ENCODE data around the gene GATB.
"Not testable (repeated sequence)": the region's sequence is repeated elsewhere in the genome, so short reads cannot be mapped to it uniquely, and the experiment has no call there.

GATB gene

DNA sequence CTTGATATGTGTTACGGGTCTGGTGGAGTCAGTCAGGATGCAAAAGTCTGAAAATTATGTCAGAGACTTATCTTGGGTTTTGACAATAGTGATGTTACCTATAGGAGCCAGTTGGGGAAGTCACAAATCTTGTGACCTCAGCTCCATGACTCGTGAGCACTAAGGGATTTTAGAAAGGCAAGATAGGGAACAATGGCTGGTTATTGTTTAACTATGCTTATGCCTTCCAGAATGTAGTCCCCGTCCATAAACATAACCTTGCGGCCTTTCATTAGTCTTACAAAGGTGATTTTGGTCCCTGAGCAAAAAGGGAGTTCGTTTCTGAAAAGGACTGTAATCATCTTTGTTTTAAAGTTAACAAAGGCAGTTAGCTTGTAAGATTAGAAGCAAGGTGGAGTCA lies 23.9 kb upstream of the GATB start:
- DNase-seq = no peak

DNA sequence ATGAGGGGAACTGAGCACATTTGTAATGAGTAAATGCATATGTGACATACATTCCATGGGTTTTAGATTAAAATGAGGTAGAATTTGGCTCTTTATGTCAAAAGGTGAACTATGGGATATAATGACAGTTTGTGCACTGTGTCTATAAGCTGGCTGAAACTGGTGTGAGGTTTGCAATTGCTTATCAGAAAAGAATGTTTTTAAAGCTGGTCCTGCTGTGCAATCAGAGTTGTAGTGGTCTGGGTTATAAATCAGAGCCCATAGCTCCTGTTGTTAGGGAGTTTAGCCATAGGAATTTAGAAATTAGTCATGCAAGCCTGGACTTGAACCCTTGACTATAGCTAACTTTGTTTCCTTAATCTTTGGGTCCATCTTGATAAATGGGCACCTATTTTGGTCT lies 23.1 kb upstream of the GATB start:
- DNase-seq = no peak

DNA sequence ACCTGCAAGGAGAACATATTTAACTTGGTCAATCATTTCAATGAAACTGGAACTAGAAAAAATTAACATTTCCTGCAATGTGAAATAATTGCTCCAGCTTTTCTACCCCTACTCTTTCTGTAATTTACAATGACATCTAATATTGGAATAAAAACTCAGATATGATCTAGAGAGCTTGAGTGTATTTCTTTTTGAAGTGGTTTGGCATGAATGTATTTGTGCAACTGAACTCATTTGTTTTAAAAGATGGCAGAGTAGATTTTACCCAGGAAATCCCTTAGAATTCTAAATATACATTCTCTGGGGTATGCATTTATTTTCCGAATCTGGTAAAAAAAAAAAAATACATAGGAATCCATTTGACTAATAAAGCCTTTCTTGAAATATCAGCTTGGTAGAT lies 21.5 kb upstream of the GATB start:
- no peak for DNase-seq

DNA sequence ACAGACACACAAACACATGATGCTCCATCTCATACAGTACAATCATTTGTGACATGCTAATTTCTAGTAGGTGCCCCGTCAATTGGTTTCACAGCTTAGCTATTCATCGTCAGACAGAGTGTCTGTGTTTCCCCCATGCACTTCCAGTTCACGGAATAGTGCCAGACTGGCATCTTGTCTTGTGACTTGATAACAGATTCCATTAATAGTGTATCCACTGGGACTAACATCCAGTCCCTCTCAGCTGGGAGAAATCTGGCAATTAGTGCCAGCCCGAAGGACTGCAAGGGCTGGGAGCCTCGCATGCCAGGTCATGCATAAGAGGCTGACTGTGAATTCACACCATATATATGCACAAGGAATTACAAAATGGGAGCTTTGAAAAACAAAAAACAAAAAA lies 20.2 kb upstream of the GATB start:
- no peak for DNase-seq

DNA sequence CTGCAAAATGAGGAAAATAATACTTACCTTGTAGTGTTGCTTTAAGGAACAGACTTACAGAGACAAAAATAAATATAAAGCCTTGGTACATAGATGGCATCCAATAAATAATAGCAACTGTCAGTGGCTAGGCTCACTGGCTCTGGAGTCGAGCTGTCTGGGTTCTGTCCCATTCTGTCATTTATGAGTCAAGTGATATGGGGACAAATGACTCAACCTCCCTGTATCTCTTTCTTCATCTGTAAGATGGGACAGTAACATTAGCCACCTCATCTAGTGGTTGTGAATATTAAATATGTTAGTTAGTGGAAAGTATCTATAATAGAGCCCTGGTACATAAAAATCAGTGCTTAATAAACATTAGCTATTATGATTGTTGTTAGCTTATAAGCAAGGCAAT lies 16.7 kb upstream of the GATB start:
- DNase-seq = no peak

DNA sequence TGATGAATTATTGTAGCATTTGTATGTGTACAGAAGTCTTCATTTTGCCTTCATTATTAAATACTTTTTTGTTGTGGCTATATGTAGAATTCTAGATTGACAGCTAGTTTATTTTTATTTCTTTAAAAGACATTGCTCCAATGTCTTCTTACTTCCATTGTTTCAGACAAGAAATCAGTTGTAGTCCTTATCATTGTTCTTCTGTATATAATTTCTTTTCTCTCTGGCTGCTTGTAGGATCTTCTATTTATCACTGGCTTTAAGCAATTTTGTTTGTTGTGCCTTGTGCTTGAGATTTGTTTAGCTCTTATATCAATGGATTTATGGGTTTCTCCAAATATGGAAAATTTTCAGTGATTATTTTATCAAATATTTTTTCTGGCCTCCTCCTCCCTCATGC lies 13.5 kb upstream of the GATB start:
- no peak for DNase-seq

DNA sequence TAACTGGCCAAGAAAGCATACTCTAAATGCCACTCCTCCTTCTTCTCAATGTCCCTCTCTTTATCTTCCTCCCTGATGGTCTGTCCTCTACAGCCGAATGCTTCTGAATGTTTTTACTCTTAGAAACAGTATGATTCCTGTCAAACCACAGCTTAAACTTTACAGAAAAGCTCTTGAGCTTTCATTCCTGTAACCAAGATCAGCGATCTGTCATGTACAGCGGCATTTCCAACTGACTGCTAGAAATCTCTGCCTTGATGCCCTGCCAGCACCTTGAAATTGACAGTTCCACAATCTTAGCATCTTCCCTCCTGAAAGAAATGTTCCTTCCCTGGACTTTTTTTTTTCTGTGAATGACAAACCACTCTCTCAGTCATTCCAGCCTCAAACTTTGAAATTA lies 11.5 kb upstream of the GATB start:
- no peak for DNase-seq

DNA sequence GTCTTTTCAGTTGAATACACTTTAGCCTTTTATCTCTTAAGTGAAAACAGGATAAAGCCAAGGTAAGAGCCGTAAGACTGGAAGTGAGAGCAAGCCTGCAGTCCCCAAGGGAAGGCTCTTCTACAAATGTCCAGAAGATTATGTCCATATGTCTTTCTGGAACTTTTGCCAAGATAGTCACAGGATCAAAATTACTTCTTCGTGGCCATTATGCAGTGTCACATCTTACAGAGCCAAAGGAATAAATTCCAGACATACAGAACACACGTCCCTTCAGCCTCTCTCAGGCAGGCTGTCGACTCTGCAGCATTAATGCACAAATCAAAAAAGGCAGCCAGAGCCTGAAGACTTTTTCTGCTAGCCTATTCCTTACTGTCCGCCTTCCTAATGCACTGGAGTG lies 10.9 kb upstream of the GATB start:
- DNase-seq = no peak

DNA sequence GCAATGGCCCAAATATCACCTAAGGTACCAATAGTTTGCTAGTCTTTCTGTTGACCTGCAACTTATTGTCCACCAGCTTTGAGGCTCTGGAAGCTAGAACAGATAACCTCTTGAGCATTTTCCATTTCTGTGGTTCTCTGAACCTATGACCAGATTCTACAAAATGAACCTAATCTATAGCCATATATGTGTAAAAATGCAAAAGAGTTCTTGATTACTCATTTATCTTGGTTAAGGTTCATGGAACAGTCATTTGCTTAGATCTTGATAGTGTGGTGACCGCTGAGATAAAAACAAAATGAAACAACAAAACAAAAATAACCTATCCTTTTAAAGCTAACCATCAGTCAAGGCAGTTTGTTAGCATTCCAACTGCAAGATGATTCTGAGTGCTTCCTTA lies 9.3 kb upstream of the GATB start:
- DNase-seq = no peak

DNA sequence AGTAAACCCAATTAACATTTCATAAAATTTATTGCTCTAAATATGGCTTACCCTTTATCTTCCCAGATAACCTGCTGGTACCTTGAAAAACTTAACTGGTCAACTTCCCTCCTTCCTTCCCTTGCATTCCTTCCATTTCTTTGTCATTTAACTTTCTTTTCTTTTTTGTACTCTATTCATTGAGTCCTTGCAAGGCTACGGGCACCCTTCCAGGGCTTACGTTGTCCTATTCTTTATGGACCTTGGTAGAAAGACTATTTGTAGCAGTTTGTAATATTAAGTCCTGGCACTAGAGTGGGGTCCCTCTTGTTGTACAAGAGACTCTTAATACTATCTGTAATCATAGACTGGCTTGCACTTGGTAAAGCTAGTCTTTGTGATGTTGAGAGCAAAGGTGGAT lies 8.0 kb upstream of the GATB start:
- DNase-seq = no peak

DNA sequence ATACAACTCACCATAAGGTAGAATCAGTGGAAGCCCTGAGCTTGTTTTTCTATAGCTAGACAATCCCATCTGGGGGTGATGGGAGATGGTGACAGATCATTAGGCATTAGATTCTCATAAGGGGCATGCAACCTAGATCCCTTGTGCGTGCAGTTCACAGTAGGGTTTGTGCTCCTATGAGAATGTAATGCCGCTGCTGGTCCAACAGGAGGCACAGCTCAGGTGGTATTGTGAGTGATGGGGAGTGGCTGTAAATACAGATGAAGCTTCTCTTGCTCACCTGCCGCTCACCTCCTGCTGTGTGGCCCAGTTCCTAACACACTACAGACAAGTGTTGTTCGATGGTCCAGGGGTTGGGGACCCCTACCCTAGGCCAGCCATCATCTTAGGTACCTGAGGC lies 5.9 kb upstream of the GATB start:
- DNase-seq = no peak

DNA sequence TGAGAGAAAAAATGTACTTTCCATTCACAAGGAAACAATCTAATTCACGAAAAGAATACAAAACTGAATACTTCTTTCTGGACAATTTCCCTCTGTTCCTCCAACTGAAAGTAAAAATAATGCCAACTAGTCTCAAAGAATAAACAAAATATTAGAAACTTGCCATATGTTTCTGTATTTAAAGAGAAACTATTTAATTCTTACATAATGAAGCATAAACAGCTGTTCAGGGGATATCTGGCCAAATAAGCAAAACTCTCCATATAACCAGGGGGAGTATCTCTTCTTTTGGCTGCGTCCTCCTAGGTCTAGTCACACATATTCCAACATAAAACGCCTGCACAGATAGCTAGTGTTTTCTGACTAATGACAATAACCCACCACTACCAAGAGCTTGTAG lies 805 bp downstream of the GATB start:
- DNase-seq = no peak

DNA sequence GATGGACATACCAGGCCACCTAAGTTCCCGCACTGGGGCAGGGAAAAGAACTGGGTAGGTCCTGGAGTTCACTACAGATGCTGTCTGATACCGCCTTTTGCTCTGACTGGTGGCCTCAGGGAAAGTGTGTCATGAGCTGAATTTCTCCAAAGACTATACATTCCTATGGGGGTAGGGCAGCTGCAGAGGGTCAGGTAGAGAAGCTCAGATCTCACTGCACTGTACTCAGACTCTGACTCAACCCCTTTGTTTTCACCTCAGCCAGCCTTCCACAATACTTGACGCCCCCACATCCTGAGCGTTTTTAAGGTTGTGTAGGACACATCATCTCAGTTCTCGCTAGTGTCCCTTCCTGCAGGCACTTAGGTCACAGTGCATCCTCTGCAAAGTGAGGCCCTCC lies 7.8 kb downstream of the GATB start:
- DNase-seq = no peak

DNA sequence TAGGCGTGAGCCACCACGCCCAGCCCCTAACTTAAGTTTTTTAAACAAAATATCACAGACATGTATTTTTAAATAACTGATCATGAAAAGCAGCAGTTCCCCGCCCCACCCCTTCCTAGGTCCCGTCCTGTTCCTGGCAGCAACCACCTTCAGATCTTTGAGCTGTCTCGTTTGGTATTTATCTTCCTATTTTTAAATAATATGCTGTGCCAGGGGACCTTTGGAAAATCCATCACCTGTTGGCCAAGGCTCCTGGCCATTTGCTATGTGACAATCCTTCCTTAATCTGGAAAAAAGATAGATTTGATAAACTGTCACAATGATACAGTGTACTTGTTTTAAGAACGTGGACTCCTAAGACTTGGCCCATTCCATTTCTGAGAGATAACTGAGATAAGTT lies 10.7 kb downstream of the GATB start:
- no peak for DNase-seq

DNA sequence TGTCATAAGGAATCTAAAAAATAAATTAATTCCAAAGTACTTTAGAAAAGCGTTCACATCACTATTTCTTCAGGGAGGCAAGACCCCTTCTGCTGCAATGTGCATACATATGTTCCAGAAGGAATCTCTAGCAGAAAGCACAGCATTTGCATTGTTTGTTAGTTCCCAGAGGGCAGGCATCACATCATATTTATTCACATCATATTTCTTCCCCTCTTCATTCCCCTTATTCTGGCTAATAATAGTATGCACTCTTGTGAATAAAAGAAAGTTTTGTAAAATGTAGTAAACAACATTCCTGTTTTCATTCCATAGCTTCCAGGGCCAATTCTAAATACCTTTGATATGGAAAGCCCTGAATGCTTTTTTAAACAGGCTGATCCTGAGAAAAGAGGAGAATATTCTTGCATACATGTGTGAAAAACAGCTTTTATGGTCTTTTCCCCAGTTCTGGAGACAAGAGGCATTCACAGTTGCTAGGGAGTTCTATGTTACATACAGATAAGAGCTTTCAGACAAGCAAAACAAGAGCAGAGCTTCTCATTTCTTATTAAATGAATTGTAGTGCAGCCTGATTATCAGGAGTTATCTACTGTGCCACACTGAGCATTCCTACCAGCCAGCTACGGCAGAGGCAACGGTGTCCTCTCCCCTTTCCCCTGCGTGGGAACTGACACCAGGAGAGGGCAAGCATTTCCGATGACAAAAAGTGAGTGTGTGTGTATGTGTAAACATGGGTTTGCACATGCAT lies 15.2 kb downstream of the GATB start:
- DNase-seq = no peak

DNA sequence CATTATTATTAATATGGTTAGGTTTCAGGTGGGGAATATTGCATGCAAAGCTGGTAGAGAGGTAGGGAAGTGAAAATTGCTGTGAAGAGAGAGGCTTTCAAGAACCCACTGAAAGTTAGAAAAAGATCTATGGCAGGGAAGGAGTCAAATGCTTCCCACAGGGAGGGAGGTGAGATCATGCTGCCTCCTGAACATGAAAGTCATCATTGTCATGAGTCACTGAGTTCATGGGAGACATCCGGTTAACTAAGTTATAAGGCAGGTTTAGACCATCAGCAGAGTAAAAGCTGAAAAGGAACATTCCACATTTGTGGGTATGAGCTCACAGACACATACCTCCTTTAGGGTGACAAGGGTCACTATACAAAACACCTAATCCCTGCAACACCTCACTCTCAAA lies 16.2 kb downstream of the GATB start:
- DNase-seq = no peak

DNA sequence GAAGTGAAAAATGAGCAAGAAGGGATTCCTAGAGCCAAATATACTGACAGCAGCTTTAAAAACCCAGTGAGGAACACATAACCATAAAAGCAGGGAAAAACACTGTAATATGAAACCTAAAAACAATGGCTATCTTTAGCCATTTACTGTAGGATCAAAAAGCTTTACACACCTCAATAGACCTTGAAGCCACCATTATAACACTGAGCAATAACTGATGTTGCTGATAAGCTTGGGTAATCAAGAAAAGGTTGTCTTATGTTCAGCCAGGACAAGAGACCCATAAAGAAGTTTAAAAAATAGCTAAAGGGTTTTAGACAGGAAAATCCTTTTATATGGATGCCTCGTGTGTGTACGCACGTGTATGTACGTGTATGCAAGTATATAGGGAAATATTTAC lies 16.9 kb downstream of the GATB start:
- DNase-seq = no peak

DNA sequence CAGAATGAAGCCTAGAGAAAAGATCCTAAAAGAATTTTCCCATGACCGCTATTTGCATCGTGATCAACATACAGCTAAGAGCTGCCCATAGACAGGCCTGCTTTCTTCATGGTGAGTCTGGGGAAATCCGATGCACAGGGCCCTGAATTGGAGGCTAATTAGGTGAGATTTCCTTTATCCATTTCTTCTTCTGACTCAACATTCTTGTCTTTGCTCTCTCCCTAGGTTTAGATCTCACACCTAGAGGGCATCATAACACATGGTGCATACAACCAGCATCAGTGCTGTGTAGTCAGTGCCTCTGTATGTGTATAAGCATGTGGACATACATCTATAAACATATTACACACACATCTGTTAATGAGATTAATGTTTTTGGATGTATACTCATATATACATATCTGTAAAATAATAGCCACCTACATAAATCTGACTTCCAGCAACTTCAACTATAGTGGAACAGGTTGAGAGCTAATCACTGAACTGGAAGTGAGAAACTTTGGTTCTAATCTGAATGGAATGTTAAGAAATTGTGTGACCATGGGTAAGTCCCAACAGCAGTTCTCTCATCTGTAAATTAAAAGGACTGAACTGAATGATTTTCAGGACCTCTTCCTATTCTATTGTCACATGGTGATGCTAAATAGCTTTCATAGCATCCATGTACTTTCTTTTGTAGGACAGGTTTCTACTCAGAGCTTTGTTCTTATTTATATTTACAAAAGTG lies 17.5 kb downstream of the GATB start:
- no peak for DNase-seq

DNA sequence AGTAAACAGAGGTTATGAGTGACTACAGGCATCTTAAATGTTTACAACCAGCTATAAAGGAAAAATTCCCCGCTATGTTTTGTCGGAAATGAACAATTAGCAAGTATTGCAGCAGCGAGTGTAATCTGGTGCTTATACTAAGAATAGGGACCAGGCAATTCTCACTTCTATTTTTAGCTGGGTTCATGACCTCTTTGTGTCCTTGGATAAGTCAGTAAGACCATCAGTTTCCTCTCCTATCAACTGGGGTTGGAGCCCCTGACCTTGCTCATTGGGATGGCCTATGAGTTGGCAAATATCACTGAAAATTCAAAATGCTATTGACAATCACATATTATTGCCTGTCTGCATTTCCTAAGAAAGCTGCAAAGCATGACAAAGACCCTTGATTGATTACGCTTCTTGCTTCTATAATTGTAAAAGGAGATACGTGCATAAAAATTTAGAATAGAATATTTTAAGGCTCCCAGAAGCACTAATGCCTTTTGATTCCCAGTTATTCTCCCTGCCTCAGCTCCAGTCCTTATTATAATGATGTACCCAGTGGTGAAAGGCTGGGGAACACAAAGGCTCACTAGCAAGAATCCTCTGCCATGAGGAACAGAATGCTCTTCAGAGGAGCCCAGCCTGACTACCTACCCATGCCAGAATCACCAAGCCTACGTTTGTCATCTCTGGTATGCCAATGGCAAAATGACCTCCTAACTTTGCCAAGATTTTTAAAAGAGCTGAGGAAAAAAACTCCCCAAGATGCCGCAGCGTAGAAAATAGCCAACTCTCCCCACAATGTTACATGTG lies 21.9 kb downstream of the GATB start:
- no peak for DNase-seq

DNA sequence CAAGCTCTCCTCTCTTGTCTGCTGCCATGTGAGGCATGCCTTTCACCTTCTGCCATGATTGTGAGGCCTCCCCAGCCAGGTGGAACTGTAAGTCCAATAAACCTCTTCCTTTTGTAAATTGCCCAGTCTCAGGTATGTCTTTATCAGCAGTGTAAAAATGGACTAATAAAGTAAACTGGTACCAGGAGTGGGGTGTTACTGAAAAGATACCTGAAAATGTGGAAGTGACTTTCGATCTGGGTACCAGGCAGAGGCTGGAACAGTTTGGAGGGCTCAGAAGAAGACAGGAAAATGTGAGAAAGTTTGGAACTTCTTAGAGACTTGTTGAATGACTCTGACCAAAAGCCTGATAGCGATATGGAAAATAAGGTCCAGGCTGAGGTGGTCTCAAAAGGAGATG lies 24.0 kb downstream of the GATB start:
- not testable (repeated sequence) for DNase-seq

DNA sequence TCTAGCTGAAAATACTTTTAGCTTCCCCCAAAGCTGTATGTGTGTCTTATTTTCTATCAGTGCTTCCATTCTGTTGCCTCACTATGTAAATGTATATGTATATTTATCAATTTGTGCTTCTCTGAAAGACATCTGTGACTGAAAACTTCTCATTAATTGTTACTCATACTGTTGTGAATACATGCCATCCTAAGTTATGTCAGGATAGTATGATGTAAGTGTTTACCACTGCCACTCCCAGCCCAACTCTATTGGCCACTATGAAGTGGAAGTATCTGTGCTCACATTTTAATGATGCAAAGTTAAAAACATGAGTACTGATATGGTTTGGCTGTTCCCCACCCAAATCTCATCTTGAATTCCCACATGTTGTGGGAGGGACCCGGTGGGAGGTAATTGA lies 24.4 kb downstream of the GATB start:
- DNase-seq = no peak

DNA sequence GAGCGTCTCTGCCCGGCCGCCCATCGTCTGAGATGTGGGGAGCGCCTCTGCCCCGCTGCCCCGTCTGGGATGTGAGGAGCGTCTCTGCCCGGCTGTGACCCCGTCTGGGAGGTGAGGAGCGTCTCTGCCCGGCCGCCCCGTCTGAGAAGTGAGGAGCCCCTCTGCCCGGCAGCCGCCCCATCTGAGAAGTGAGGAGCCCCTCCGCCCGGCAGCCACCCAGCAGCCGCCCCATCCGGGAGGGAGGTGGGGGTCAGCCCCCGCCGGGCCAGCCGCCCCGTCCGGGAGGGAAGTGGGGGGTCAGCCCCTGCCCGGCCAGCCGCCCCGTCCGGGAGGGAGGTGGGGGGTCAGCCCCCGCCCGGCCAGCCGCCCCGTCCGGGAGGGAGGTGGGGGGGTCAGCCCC lies 29.1 kb downstream of the GATB start:
- DNase-seq = not testable (repeated sequence)

DNA sequence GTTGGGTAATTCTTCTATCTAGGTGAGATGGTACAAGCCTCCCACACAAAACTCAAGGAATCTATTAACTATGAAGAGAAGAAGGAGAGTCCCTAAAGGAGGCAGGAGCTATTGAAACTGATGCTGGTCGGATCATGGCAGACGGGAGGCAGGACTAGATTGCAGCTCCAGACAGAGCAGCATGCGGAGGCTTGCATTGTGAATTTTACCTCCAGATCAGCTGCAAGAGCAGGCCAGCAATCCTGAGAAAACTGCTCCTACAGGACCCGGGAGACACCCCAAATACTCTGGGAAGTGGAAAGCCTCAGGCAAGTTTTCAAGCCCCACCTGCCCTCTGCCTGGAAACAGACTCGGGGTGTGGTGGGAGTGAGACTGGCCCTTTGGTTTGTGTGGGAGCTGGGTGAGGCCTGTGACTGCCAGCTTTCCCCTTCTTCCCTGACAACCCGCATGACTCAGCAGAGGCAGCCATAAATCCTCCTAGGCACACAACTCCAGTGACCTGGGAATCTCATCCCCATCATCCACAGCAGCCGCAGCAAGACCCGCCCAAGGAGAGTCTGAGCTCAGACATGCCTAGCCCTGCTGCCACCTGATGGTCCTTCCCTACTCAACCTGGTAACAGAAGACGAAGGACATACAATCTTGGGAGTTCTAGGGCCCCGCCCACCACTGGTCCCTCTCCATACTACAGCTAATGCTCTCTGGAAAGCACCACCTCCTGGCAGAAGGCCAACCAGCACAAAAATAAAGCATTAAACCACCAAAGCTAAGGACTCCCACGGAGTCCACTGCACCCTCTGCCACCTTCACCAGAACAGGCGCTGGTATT lies 30.9 kb downstream of the GATB start:
- DNase-seq = no peak
